Skin epidermis (tissue), 12 donors: ENCODE data around the gene NEK2.
"Not testable (repeated sequence)": the region's sequence is repeated elsewhere in the genome, so short reads cannot be mapped to it uniquely, and the experiment has no call there.

ENCODE experiments used
- H3K27ac ChIP-seq, 21 experiments: fragments of 200-600 bp; sonication (generic) in 11 of 21; one replicate each; pipeline ENCODE4 v1.5.0; 2020; ENCODE audit warnings: mild to moderate bottlenecking in 3 of 21, inconsistent platforms in 2 of 21, moderate library complexity in 2 of 21
- H3K4me3 ChIP-seq, 7 experiments: fragments of 200-600 bp; sonication (generic) in 2 of 7; one replicate each; pipeline ENCODE4 v1.5.0; 2020; ENCODE audit warnings: inconsistent platforms in 2 of 7, mild to moderate bottlenecking in 2 of 7, moderate library complexity in 1 of 7

Gene NEK2

GRCh38 chr1:211675230-211676105, at the start of gene NEK2:
TSS of gene NEK2 (minus strand) at chr1:211675621. CDS start at chr1:211675479, 142 bp downstream.
- Histone ChIP-seq H3K4me3 (peak within 1 kb of the TSS; percentile 43 to 73 (median 60)), H3K27ac (peak within 1 kb of the TSS in 4 of 21 experiments; percentile 8 to 55 (median 32))

DNA sequence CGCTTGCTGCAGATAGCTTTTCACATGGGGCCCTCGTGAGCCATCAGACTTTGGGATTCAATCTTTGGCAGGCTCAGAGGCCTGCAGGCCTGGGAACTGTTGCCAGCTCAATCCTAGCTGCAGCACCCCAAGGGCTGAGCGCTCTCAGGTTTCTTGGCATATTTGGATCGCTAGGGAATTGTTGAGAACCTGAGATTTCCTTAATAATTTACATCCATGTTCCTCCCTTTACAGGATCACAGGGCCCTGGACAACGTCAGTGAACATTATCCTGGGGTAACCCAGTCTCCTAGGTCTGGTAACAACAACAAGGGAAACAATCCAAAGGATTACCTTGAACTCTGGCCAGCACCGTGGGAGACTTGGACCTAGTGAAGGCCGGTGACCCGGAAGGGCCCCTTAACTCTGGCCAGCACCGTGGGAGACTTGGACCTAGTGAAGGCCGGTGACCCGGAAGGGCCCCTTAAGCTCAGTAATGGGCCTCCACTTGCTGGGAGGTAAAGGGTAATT, 49.3 kb upstream of the NEK2 start:
- Histone ChIP-seq H3K27ac (no peak overlapping the region), H3K4me3 (no peak overlapping the region)

GRCh38 chr1:211723273-211723672, 47.9 kb upstream of the NEK2 start:
- Histone ChIP-seq H3K27ac (no peak overlapping the region), H3K4me3 (no peak overlapping the region)

DNA sequence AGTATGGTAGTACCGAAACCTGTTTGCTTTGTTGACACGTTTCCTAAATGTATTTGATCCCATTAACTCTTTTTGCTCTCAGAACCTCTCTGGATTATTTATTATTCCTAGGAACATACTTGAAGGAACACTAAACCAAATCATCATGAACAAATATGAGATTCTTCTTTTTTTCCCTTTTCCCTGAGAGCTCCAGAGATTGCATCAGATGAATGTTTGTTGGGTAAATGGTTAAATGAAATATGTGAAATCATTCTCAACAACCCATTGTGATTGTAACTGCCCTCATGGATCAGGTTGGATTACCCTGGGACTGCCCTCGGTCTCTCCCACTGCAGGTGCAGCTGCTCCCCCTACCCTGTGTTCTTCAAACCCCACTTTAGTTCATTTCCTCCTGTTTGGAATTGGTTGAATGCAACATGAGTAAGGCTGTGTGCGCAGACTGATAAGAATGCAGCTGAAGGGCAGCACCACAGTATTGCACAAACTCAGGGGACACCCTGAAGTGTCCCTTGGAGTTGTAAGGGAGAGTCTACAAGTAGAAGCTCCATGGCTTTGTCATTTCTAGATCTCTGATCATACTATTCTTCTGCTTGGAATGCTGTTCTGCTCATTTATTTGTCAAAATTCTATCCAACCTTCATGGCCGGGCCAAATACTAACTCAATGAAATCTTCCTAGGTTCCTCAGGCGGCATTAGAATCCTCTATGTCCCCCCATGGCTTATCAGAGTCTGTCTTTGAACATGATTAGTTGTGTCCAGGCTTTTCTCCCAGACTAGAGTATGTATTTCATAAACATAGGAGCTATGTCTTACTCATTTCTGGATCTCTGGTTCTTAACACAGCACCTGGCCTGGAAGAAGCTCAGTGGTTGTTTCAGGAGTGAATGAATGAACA, 47.1 kb upstream of the NEK2 start:
- no peak overlapping the region for H3K4me3 ChIP-seq
- H3K27ac ChIP-seq, result no peak overlapping the region

- H3K4me3 ChIP-seq, H3K27ac ChIP-seq: not testable (repeated sequence)
Measured at GRCh38 chr1:211716555-211716954, 41.1 kb upstream of the NEK2 start.

- Histone ChIP-seq H3K27ac (no peak overlapping the region), H3K4me3 (no peak overlapping the region)
Measured at GRCh38 chr1:211715971-211716370, 40.5 kb upstream of the NEK2 start.

DNA sequence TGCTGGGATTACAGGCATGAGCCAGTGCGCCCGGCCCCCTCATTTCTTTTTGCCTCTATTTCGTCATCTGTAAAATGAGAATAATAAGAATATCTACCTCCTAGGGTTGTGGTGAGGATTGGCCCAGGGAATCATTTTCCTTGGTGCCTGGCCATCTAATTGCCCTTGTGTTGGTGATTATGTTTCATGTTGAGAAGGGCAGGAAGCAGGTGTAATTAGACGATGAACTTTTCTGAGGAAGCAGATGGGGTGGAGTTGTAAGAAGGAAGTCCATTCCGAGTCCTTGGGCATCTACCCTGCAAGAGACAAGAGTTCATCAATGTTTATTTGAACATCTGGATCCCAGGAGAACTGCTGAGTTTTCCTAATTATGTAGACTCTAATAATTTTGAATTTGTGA, 38.7 kb upstream of the NEK2 start:
- H3K27ac ChIP-seq, result no peak overlapping the region
- no peak overlapping the region for H3K4me3 ChIP-seq

DNA sequence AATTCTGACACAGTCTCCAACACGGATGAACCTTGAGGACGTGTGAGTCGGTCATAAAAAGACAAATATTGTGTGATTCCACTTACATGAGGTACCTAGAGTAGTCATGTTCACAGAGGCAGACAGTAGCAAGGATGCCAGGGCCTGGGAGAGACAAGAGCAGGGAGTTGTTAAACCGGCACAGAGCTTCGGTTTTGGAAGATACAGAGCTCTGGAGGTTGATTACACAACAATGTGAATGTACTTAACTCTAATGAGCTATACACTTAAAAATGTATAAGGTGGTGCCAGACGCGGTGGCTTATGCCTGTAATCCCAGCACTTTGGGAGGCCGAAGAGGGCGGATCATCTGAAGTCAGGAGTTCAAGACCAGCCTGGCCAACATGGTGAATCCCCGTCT, 37.8 kb upstream of the NEK2 start:
- H3K27ac ChIP-seq, result peak overlapping the region in 1 of 21 experiments; percentile 35
- H3K4me3 ChIP-seq, result no peak overlapping the region

DNA sequence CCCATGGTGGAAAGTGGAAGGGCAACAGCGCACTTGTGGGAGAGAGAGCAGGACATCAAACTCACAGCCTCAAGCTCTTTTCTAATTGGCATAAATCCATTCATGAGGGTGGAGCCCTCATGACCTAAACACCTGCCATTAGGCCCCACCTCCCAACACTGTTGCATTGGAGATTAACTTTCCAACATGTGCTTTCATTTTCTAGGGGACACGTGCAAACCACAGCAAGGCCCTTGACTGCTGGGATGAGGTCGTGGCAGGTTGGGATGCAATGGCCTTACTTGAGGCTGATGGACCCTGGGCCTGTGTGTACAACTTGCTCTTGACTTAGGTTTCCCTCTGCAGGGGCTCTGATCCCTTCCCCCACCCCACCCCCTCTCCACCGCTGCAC, 35.9 kb upstream of the NEK2 start:
- Histone ChIP-seq H3K4me3 (no peak overlapping the region), H3K27ac (no peak overlapping the region)

GRCh38 chr1:211710566-211711314, 35.3 kb upstream of the NEK2 start:
- no peak overlapping the region for H3K27ac ChIP-seq
- no peak overlapping the region for H3K4me3 ChIP-seq

- Histone ChIP-seq H3K27ac (no peak overlapping the region), H3K4me3 (no peak overlapping the region)
Measured at GRCh38 chr1:211708926-211709325, 33.5 kb upstream of the NEK2 start.

DNA sequence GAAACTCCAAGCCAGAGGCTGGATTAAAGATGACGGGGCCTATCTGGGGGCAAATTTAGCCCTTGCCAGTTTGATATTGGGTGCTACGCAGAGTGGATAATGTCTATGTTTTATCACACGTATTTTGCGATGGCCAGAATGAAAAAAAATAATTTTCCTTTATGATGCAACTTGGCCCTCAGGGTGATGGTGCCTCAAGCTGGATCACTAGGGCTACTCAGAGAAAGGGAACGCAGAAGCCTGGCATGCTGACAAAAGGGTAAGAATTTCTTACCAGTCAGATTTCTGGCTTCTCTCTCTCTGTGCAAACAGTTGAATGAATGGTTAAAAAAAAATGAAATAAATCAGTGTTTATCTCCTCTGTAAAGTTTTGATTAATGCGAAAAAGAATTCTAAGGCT, 32.6 kb upstream of the NEK2 start:
- H3K4me3 ChIP-seq, result no peak overlapping the region
- no peak overlapping the region for H3K27ac ChIP-seq

DNA sequence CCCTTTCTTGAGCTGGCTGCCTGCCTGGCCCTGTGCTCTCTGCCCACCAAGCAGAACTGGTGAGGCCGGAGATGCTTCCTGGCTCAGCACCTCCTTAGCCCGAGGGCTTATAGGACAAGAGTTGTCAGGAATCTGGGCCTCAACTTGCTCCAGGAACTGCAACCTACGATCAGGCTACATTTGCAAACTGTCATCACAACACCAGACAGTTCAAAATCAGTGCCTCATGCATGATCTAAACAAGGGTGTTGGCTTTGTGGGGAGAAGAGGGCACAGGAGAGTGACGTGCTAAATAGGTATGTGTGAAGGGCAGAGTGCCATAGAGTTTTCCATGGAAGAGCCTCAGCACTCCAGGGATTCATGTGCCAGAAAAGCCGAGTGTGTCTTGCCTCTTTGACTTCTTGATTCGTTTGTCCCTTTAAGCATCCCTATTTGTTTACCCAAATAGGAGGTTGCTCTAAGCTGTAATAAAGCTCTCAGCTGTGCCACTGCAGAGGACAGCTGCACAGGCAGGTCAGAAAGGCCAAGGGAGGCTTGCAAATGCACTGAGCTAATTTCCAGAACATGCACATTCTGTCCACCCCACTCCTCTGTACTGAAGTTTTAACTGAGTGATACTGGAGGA, 30.2 kb upstream of the NEK2 start:
- Histone ChIP-seq H3K27ac (peak overlapping the region in 5 of 21 experiments; percentile 13 to 42 (median 31)), H3K4me3 (no peak overlapping the region)

DNA sequence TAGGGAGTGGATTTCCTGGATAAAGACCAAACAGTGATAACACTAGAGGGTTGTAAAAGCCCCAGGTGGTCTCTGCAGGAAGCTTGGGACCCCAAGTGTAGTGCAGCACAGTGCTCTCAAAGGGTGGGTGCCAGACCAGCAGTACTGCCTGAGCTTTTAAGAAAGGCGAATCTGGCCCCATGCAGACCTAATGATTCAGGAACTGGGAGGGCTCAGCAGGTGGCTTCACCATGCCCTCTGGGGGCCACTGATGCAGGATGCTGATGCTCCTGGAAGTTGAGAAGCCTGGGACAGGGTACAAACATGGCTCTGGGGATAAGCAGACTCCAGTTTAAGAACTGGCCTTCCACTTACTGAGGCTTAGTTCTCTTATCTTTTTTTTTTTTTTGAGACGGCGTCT, 29.1 kb upstream of the NEK2 start:
- Histone ChIP-seq H3K27ac (peak overlapping the region in 3 of 21 experiments; percentile 24 to 42 (median 42)), H3K4me3 (no peak overlapping the region)

DNA sequence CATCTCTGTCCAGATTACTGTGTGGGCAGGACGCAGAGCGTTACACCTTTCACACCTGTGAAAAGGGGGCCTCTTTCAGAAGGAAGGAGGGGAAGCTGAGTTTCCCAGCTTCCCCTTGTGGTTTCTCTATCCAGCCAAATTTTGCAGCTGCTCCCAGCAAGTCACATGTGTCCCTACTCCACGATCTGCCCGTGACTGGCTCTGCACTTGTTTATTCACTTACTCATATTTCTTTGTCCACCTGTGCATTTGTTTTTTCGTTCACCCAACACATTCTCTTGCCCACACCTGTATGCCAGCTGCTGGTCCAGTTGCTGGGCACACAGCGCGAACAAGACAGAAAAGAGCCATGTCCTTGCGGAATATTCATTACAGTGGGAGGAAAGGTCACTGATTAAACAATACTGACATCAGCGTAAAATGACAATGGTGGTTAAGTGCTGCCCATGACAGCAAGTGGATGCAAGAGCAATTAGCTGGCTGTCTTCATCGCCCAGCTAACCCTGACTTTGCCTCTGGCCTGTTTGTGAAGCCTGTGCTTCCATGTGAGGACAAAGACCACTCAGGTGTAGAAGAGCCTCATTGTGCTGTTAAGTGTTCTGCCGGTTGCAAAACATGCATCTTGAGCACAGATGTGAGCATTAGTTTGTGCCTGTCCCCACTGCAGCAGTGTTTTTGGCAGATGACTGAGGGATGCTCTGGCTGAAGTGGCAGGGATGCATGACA, 28.6 kb upstream of the NEK2 start:
- H3K27ac ChIP-seq, result no peak overlapping the region

DNA sequence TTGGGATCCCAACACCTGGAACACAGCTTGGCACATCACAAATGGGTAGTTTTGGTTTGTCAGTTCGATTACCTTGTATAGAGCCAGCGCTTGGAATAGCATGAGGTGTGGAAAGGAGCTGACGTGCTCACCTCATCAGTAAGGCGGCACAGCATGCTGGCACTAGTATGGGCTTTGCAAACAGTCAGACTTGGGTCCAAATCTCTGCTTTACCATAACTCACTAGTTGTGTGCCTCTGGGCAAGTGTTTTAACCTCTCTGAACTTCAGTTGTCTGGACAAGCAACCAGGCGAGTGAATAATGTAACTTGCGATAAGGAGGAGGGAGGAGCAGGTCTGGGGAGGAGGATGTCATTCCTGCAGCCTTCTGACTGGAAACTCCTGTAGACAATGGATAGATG, 26.3 kb upstream of the NEK2 start:
- Histone ChIP-seq H3K4me3 (no peak overlapping the region), H3K27ac (no peak overlapping the region)

More for the DNA sequence above, 28.6 kb upstream of the NEK2 start:
- no peak overlapping the region for H3K4me3 ChIP-seq

GRCh38 chr1:211699059-211699458, 23.6 kb upstream of the NEK2 start:
- Histone ChIP-seq H3K4me3 (no peak overlapping the region), H3K27ac (no peak overlapping the region)

DNA sequence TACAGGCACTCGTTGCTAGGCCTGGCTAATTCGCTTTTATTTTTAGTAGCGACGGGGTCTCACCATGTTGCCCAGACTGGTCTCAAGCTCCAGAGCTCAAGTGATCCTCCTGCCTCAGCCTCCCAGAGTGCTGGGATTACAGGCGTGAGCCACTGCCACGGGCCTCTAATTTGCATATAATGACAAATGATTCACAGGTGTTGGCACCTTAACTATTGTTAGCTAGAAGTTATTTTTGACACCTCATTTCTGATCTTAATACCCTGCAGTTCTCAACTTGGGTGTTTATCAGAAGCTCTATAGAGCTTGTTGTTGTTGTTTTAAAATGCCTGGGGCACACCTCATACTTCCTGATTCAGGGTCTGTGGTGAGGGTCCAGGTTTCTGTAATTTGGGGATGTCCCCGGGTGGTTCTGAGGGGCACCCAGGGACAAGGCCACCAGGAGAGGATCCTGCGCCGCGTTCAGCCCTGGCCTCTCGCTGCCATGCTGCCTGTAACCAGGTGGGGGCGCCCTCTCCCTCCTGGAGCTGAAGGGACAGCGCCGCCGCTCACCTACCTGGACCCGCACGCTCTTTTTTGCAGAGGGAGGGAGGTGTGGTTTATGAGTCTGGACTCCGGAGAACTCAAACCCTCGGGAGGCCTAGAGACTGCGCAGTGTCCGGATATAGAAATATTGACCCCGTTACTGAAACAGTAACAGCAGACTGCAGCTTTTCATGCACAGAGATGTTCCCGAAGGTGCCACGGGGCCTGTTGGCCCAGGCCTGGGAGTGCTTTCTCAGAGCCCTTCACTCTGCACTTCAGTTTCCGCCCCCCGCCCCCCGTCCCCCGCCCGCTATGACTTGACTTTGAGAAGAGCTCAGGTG, 23.0 kb upstream of the NEK2 start:
- Histone ChIP-seq H3K4me3 (peak overlapping the region in 1 of 7 experiments; percentile 4), H3K27ac (no peak overlapping the region)
